Endodermal cell (in vitro differentiated cells): Measurements from ENCODE around the gene NPHP4. TPM values are rescaled to one million over a fixed set of nuclear protein-coding genes. Genes with fewer than 3 reads are reported as not detected.

Source experiments
- DNase-seq: peaks from one replicate; pipeline ENCODE4 v3.0.0-alpha.2; 2017
- H3K27ac ChIP-seq: 2 replicates; pipeline ENCODE4 v1.5.1; 2013; ENCODE audit warnings: mild to moderate bottlenecking, low read depth, low read length, moderate library complexity
- H3K27me3 ChIP-seq: 2 replicates; pipeline ENCODE4 v1.6.1; 2013; ENCODE audit warnings: mild to moderate bottlenecking, low read length, moderate library complexity; ENCODE audit not compliant: insufficient read depth, control insufficient read depth, poor library complexity, severe bottlenecking
- H3K36me3 ChIP-seq: 2 replicates; pipeline ENCODE4 v1.7.0; 2013; ENCODE audit warnings: mild to moderate bottlenecking, low read length, moderate library complexity; ENCODE audit not compliant: control insufficient read depth, insufficient read depth
- H3K4me1 ChIP-seq: one replicate; pipeline ENCODE4 v1.7.0; 2013; ENCODE audit warnings: low read length; ENCODE audit not compliant: control insufficient read depth, insufficient read depth
- H3K4me3 ChIP-seq: 2 replicates; pipeline ENCODE4 v1.5.1; 2013; ENCODE audit warnings: mild to moderate bottlenecking, low read length, moderate library complexity
- H3K9ac ChIP-seq: 2 replicates; pipeline ENCODE4 v1.6.1; 2013; ENCODE audit warnings: mild to moderate bottlenecking, low read length, moderate library complexity; ENCODE audit not compliant: poor library complexity, severe bottlenecking; ENCODE audit errors: extremely low read depth
- H3K9me3 ChIP-seq: 2 replicates; pipeline ENCODE4 v1.6.1; 2013; ENCODE audit warnings: mild to moderate bottlenecking, low read length, moderate library complexity; ENCODE audit not compliant: control insufficient read depth
- H3K27ac Mint-ChIP-seq: 2 replicates; pipeline ENCODE4 v1.8.0; 2020; ENCODE audit warnings: mixed read lengths
- H3K27me3 Mint-ChIP-seq: 2 replicates; pipeline ENCODE4 v1.8.0; 2021; ENCODE audit warnings: mild to moderate bottlenecking, mixed read lengths; ENCODE audit not compliant: insufficient read depth
- H3K36me3 Mint-ChIP-seq: 2 replicates; pipeline ENCODE4 v1.8.0; 2020; ENCODE audit warnings: low read depth, mixed read lengths
- H3K4me1 Mint-ChIP-seq: 2 replicates; pipeline ENCODE4 v1.8.0; 2020; ENCODE audit warnings: mixed read lengths
- H3K4me3 Mint-ChIP-seq: 2 replicates; pipeline ENCODE4 v1.8.0; 2020; ENCODE audit warnings: mild to moderate bottlenecking, moderate library complexity, mixed read lengths
- H3K9me3 Mint-ChIP-seq: 2 replicates; pipeline ENCODE4 v1.8.0; 2020; ENCODE audit warnings: mild to moderate bottlenecking, mixed read lengths
- WGBS, 2 experiments: methylation state at CpG; one replicate each; pipeline versions ENCODE4 v1.1.5 to v1.1.7; 2013; ENCODE audit warnings: missing lambda C conversion rate in 2 of 2, mixed read lengths in 1 of 2; ENCODE audit not compliant: insufficient coverage in 1 of 2, insufficient read length in 1 of 2; 5-methylcytosine and 5-hydroxymethylcytosine counted together
- total RNA-seq, 2 donors: library from RNA; stranded (reverse); fragmentation: NEBNext Ultra II Directional in 1 of 2; extraction: Animal tissue kit (Norgen Biotek cat#: 25700) in 1 of 2; gene quantifications; 2 replicates in 1 of 2; 3 replicates in 1 of 2; pipeline ENCODE4 v1.2.1, GENCODE V29; 2021
- TF ChIP-seq, protein P1 (sequence below): fragments of 200-600 bp; sonication (generic); conservative IDR thresholded peaks from 2 replicates; pipeline ENCODE4 v1.5.0; 2021; ENCODE audit warnings: antibody characterized with exemption, mild to moderate bottlenecking

NPHP4 gene
- total RNA-seq, 2 donors from 2014 or later: 19.1 to 25.4 TPM

DNA sequence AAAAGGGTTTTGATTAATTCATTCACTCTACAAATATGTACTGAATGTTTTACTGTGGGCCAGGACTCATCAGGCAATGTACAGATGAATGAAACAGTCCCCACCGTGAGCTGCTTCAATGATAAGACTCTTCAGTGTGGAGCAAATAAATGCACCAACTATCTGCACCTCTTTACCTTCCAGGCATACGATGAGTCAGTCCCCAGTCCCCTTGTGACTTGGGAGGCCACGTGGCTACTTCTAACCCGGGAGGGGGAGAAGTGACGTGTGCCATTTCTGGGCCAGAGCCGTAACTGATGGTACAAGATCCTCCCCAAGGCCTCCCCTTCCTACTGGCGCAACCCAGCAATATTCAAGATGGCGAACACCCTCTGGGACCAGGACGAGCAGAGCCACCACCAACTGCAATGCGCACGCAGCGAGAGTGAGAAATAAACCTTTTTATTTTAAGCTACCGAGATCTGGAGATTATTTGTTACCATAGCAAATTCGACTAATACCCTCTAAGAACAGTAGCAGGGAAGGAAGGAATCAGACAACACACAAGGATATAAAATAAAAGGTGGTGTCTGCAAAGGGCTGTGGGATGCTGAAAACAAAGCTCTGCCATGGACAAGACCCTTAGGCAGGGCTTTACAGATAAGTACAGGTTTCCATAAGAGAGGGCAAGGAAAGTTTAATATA, 74.5 kb downstream of the NPHP4 start:
- H3K27ac Mint-ChIP-seq: no peak overlapping the region
- no peak overlapping the region for H3K27ac ChIP-seq
- no peaks in the 10 kb centered on the region for H3K9me3 Mint-ChIP-seq
- no peaks in the 10 kb centered on the region for H3K4me1 ChIP-seq
- no peaks in the 10 kb centered on the region for H3K27me3 Mint-ChIP-seq
- H3K36me3 Mint-ChIP-seq: peaks cover 6% of the 10 kb centered on the region
- no peak overlapping the region for H3K9ac ChIP-seq
- H3K36me3 ChIP-seq: peaks cover 4% of the 10 kb centered on the region
- H3K4me1 Mint-ChIP-seq: peaks cover 2% of the 10 kb centered on the region
- no peak overlapping the region for H3K4me3 ChIP-seq
- H3K9me3 ChIP-seq: no peaks in the 10 kb centered on the region
- no peaks in the 10 kb centered on the region for H3K27me3 ChIP-seq
- WGBS, 2 experiments: 90% methylated on average over 13 to 14 of the region's 14 CpGs
- TF ChIP-seq, protein P1, sequence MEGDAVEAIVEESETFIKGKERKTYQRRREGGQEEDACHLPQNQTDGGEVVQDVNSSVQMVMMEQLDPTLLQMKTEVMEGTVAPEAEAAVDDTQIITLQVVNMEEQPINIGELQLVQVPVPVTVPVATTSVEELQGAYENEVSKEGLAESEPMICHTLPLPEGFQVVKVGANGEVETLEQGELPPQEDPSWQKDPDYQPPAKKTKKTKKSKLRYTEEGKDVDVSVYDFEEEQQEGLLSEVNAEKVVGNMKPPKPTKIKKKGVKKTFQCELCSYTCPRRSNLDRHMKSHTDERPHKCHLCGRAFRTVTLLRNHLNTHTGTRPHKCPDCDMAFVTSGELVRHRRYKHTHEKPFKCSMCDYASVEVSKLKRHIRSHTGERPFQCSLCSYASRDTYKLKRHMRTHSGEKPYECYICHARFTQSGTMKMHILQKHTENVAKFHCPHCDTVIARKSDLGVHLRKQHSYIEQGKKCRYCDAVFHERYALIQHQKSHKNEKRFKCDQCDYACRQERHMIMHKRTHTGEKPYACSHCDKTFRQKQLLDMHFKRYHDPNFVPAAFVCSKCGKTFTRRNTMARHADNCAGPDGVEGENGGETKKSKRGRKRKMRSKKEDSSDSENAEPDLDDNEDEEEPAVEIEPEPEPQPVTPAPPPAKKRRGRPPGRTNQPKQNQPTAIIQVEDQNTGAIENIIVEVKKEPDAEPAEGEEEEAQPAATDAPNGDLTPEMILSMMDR: no peak
- DNase-seq: no peak
- no peak overlapping the region for H3K4me3 Mint-ChIP-seq

DNA sequence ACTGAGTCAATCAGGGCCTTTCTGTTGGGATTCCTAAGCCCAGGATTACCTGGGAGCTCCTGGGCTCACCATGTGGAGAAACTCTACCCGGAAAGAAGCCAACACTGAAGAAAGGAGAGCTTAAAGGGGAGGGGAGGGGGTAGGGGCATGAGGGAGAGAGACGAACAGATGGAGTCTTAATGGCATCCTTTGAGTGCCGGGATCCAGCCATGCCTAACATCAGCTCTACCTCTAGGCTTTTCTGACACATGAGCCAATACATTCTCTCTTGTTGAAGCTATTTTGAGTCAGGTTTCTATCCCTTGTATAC, 75.0 kb downstream of the NPHP4 start:
- TF ChIP-seq, protein P1: no peak
- H3K36me3 ChIP-seq: peaks cover 4% of the 10 kb centered on the region
- H3K36me3 Mint-ChIP-seq: peaks cover 6% of the 10 kb centered on the region
- 89 to 100% methylated on average over 1 to 3 of the region's 3 CpGs for WGBS, 2 experiments
- no peaks in the 10 kb centered on the region for H3K27me3 ChIP-seq
- no peak overlapping the region for H3K27ac Mint-ChIP-seq
- H3K4me1 ChIP-seq: no peaks in the 10 kb centered on the region
- DNase-seq: no peak
- no peak overlapping the region for H3K4me3 Mint-ChIP-seq
- H3K9ac ChIP-seq: no peak overlapping the region
- H3K9me3 Mint-ChIP-seq: no peaks in the 10 kb centered on the region
- H3K4me3 ChIP-seq: no peak overlapping the region
- no peak overlapping the region for H3K27ac ChIP-seq
- peaks cover 2% of the 10 kb centered on the region for H3K4me1 Mint-ChIP-seq
- H3K27me3 Mint-ChIP-seq: no peaks in the 10 kb centered on the region
- no peaks in the 10 kb centered on the region for H3K9me3 ChIP-seq

DNA sequence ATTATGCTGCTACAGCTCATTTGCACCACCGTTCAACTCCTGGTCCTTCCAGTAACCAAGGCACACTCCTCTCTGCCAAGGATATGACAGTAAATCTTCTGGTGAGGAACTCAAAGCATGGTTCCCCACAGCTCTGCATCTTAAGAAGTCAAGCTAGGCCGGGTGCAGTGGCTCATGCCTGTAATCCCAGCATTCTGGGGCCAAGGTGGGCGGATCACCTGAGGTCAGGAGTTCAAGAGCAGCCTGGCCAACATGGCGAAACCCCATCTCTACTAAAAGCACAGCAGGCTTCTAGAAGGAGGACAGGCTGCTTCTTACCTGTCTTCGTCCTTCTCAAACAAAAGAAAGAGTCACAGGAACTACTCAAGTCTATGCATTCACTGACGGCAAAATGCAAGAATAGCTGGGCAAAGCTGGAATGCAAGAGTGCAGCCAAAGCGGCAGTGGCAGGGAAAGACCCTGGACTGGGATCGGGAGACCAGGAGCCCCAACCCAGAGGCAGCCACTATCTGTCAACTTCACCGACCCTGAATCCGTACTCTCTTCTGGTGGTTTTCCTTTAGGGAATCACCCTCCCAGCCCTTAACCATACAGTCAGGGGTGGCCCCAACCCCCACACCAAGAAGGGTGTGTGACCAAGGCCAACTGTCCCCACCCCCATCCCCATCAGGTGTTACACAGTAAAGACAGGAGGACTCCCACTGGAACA, 75.5 kb downstream of the NPHP4 start:
- H3K36me3 ChIP-seq: peaks cover 4% of the 10 kb centered on the region
- no peak overlapping the region for H3K27ac ChIP-seq
- H3K4me1 ChIP-seq: no peaks in the 10 kb centered on the region
- H3K4me3 ChIP-seq: no peak overlapping the region
- Mint-ChIP-seq H3K27me3 (no peaks in the 10 kb centered on the region), H3K4me3 (no peak overlapping the region), H3K4me1 (peaks cover 2% of the 10 kb centered on the region), H3K36me3 (peaks cover 9% of the 10 kb centered on the region), H3K27ac (no peak overlapping the region), H3K9me3 (no peaks in the 10 kb centered on the region)
- DNase-seq: no peak
- no peaks in the 10 kb centered on the region for H3K27me3 ChIP-seq
- WGBS, 2 experiments: 91 to 94% methylated on average over 6 to 10 of the region's 10 CpGs
- no peaks in the 10 kb centered on the region for H3K9me3 ChIP-seq
- no peak overlapping the region for H3K9ac ChIP-seq
- TF ChIP-seq, protein P1: no peak
